Measurements from ENCODE around the gene BAIAP2. TPM values are rescaled to one million over a fixed set of nuclear protein-coding genes. Genes with fewer than 3 reads are reported as not detected.
A peak's percentile ranks its signal among the peaks of the same experiment; 100 is the strongest.

BAIAP2 gene
- total and polyA plus RNA-seq, 2 of the 13 experiments (the other 11 are each of a cell fraction or from before 2014, with no cell fraction given): 22.5 to 24.0 TPM

GRCh38 chr17:81046132-81046769, 11.3 kb downstream of the BAIAP2 start (continued):
- TF ChIP-seq HNF4A (CRISPR knock-in tag; IDR thresholded peaks at IDR 0.05) (no peak), DZIP1 (CRISPR knock-in tag; IDR thresholded peaks at IDR 0.05) (peak; percentile 50; the same call in 1 of the 2 replicates), SCMH1 (CRISPR knock-in tag; IDR thresholded peaks at IDR 0.05; ENCODE audit: borderline replicate concordance) (no peak), NFIC (IDR thresholded peaks at IDR 0.05; ENCODE audit: low read length) (no peak), ZNF138 (CRISPR knock-in tag; IDR thresholded peaks at IDR 0.05; ENCODE audit: low read depth) (no peak), ZBTB21 (CRISPR knock-in tag; IDR thresholded peaks at IDR 0.05) (no peak), RELA (CRISPR knock-in tag; IDR thresholded peaks at IDR 0.05) (no peak), NONO (IDR thresholded peaks at IDR 0.05) (no peak), NONO (CRISPR knock-in tag; conservative IDR thresholded peaks at IDR 0.05) (no peak), ZNF570 (CRISPR knock-in tag; IDR thresholded peaks at IDR 0.05; ENCODE audit: borderline replicate concordance) (no peak), SMARCC2 (IDR thresholded peaks at IDR 0.05) (no peak), ZNF224 (CRISPR knock-in tag; IDR thresholded peaks at IDR 0.05) (no peak), ZNF280B (CRISPR knock-in tag; IDR thresholded peaks at IDR 0.05; ENCODE audit: borderline replicate concordance) (peak; percentile 55; the same call in 1 of the 2 replicates), NRL (CRISPR knock-in tag; IDR thresholded peaks at IDR 0.05; ENCODE audit: borderline replicate concordance) (0 out of 2 replicates have a peak, but pooled peaks have one; percentile 16), ZNF691 (CRISPR knock-in tag; IDR thresholded peaks at IDR 0.05; ENCODE audit: borderline replicate concordance, low read depth) (0 out of 2 replicates have a peak, but pooled peaks have one; percentile 26), PAX8 (CRISPR knock-in tag; IDR thresholded peaks at IDR 0.05; ENCODE audit: borderline replicate concordance) (no peak), ZMYM3 (CRISPR knock-in tag; IDR thresholded peaks at IDR 0.05) (peak; percentile 28; the same call in 1 of the 2 replicates), KLF11 (CRISPR knock-in tag; IDR thresholded peaks at IDR 0.05) (no peak), TEAD3 (CRISPR knock-in tag; optimal IDR thresholded peaks at IDR 0.05; ENCODE audit: borderline replicate concordance) (no peak), DRAP1 (CRISPR knock-in tag; IDR thresholded peaks at IDR 0.05) (no peak), SMAD1 (CRISPR knock-in tag; IDR thresholded peaks at IDR 0.05; ENCODE audit: borderline replicate concordance, low read depth) (no peak), ZBTB44 (CRISPR knock-in tag; IDR thresholded peaks at IDR 0.05) (no peak), RBAK (CRISPR knock-in tag; IDR thresholded peaks at IDR 0.05) (no peak)
